ENCODE results near the gene KRT33B. TPM values are rescaled to one million over a fixed set of nuclear protein-coding genes. Genes with fewer than 3 reads are reported as not detected.

KRT33B gene
- total RNA-seq, 4 donors from 2014 or later: not detected

DNA sequence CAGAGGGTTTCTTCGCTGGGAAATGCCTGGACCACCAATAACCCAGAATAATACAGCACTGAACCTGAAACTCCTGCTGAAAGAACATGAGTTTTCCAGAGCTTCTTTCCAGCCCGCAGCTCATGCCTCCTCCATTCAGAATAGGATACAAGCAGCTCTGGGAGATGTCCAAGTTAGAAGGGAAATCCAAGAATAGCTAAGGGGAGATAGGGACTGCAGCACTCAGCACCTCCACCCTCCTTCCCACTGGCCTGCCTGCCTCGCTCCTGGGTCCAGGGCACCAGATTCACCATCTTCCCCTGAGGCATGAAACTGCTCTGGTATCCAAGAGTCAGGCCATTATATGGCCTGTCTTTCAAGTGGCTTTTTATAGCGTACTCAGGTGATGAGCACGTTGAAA, 23.7 kb upstream of the KRT33B start:
- 47 to 53% methylated on average over 3 of the region's 5 CpGs for WGBS, 2 donors (ENCODE audit: low coverage in 1 of 2)
- no peaks in the 10 kb centered on the region for H3K27me3 ChIP-seq
- ATAC-seq: no peak

DNA sequence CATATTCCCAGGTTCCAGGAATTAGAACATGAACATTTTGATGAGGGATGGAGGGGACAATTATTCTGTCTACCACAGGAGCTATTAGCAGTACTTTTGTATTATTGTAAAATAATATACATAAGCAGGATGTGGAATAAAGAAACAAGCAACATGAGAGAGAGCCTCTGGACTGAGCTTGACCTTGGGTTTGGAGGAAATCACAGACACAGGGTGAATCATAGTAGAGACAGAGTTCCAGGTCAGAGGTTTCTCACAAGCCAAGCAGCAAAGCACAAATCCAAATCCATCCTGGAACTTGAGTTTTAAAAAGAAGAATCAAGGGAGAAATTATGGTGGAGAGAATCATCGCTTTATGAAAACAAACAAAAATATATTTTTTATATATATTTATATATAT, 22.7 kb upstream of the KRT33B start:
- Histone ChIP-seq H3K4me1 (no peaks in the 10 kb centered on the region), H3K27ac (no peak overlapping the region), H3K27me3 (no peaks in the 10 kb centered on the region), H3K36me3 (no peaks in the 10 kb centered on the region), H3K9me3 (peaks cover 0 to 4% (median 0%) of the 10 kb centered on the region in 3 donors), H3K4me3 (no peak overlapping the region)
- WGBS, 2 donors (ENCODE audit: low coverage in 1 of 2): 93 to 100% methylated on average over 1 of the region's 1 CpG
- TF ChIP-seq EP300 (IDR thresholded peaks at IDR 0.05) (no peak), POLR2AphosphoS5 (IDR thresholded peaks at IDR 0.05) (no peak), POLR2A (IDR thresholded peaks at IDR 0.05) (no peak)
- TF ChIP-seq, protein P1, sequence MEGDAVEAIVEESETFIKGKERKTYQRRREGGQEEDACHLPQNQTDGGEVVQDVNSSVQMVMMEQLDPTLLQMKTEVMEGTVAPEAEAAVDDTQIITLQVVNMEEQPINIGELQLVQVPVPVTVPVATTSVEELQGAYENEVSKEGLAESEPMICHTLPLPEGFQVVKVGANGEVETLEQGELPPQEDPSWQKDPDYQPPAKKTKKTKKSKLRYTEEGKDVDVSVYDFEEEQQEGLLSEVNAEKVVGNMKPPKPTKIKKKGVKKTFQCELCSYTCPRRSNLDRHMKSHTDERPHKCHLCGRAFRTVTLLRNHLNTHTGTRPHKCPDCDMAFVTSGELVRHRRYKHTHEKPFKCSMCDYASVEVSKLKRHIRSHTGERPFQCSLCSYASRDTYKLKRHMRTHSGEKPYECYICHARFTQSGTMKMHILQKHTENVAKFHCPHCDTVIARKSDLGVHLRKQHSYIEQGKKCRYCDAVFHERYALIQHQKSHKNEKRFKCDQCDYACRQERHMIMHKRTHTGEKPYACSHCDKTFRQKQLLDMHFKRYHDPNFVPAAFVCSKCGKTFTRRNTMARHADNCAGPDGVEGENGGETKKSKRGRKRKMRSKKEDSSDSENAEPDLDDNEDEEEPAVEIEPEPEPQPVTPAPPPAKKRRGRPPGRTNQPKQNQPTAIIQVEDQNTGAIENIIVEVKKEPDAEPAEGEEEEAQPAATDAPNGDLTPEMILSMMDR (IDR thresholded peaks at IDR 0.05): no peak
- no peak for ATAC-seq

More for the DNA sequence above, 23.7 kb upstream of the KRT33B start:
- Histone ChIP-seq H3K36me3 (no peaks in the 10 kb centered on the region), H3K4me3 (no peak overlapping the region), H3K27ac (no peak overlapping the region), H3K9me3 (no peaks in the 10 kb centered on the region), H3K4me1 (no peaks in the 10 kb centered on the region)
- TF ChIP-seq EP300 (IDR thresholded peaks at IDR 0.05) (no peak), POLR2AphosphoS5 (IDR thresholded peaks at IDR 0.05) (no peak), POLR2A (IDR thresholded peaks at IDR 0.05) (no peak)
- TF ChIP-seq, protein P1 (IDR thresholded peaks at IDR 0.05): no peak

GRCh38 chr17:41391535-41391934, 21.9 kb upstream of the KRT33B start:
- no peaks in the 10 kb centered on the region for H3K36me3 ChIP-seq
- TF ChIP-seq POLR2AphosphoS5 (IDR thresholded peaks at IDR 0.05) (no peak), EP300 (IDR thresholded peaks at IDR 0.05) (no peak), POLR2A (IDR thresholded peaks at IDR 0.05) (no peak)
- TF ChIP-seq, protein P1 (IDR thresholded peaks at IDR 0.05): no peak
- WGBS, 2 donors (ENCODE audit: low coverage in 1 of 2): 71 to 72% methylated on average over 2 of the region's 2 CpGs
- H3K4me3 ChIP-seq: no peak overlapping the region
- no peaks in the 10 kb centered on the region for H3K27me3 ChIP-seq
- peaks cover 0 to 12% (median 0%) of the 10 kb centered on the region in 3 donors for H3K9me3 ChIP-seq
- H3K4me1 ChIP-seq: no peaks in the 10 kb centered on the region
- no peak overlapping the region for H3K27ac ChIP-seq
- ATAC-seq: no peak

- Histone ChIP-seq H3K36me3 (no peaks in the 10 kb centered on the region), H3K4me3 (no peak overlapping the region), H3K9me3 (peaks cover 0 to 22% (median 0%) of the 10 kb centered on the region in 3 donors), H3K27me3 (no peaks in the 10 kb centered on the region), H3K4me1 (no peaks in the 10 kb centered on the region), H3K27ac (no peak overlapping the region)
- ATAC-seq: no peak
- WGBS, 2 donors (ENCODE audit: low coverage in 1 of 2): 57 to 85% methylated on average over 3 to 7 of the region's 7 CpGs
- TF ChIP-seq, protein P1 (IDR thresholded peaks at IDR 0.05): no peak
- TF ChIP-seq POLR2A (IDR thresholded peaks at IDR 0.05): no peak
Measured at GRCh38 chr17:41390411-41390938, 20.9 kb upstream of the KRT33B start.

DNA sequence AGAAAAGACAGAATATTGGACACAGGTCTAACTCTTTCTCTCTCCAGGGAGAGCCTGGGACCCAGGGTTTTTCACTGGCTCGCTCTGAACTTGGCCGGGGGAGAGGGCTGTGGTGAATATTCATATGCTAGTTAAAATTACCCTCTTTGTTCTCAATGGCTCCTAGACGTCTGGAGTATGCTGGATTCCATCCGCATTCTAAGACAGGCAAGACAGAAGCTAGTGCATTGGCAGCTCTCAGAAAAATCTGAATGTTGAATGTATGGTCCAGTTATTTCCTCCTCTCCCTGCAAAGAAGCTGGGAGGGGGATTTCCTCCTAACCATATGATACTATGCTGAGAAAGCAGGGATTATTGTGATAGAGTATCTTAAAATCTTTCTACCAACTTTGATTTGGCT, 18.1 kb upstream of the KRT33B start:
- no peaks in the 10 kb centered on the region for H3K36me3 ChIP-seq
- 43 to 57% methylated on average over 3 to 4 of the region's 4 CpGs for WGBS, 2 donors (ENCODE audit: low coverage in 1 of 2)
- no peak for TF ChIP-seq POLR2A (IDR thresholded peaks at IDR 0.05)
- TF ChIP-seq EP300 (IDR thresholded peaks at IDR 0.05): no peak
- TF ChIP-seq POLR2AphosphoS5 (IDR thresholded peaks at IDR 0.05): no peak
- TF ChIP-seq, protein P1 (IDR thresholded peaks at IDR 0.05): no peak

More for the DNA sequence above, 18.1 kb upstream of the KRT33B start:
- Histone ChIP-seq H3K27me3 (no peaks in the 10 kb centered on the region), H3K4me3 (no peak overlapping the region), H3K4me1 (no peaks in the 10 kb centered on the region), H3K9me3 (peaks cover 0 to 22% (median 0%) of the 10 kb centered on the region in 3 donors), H3K27ac (no peak overlapping the region)
- ATAC-seq: no peak
